Measurements from ENCODE around the gene CCND2.

CCND2 gene

GRCh38 chr12:4277857-4278256 is 4.3 kb downstream of the CCND2 start:
- DNase-seq = no peak

DNA sequence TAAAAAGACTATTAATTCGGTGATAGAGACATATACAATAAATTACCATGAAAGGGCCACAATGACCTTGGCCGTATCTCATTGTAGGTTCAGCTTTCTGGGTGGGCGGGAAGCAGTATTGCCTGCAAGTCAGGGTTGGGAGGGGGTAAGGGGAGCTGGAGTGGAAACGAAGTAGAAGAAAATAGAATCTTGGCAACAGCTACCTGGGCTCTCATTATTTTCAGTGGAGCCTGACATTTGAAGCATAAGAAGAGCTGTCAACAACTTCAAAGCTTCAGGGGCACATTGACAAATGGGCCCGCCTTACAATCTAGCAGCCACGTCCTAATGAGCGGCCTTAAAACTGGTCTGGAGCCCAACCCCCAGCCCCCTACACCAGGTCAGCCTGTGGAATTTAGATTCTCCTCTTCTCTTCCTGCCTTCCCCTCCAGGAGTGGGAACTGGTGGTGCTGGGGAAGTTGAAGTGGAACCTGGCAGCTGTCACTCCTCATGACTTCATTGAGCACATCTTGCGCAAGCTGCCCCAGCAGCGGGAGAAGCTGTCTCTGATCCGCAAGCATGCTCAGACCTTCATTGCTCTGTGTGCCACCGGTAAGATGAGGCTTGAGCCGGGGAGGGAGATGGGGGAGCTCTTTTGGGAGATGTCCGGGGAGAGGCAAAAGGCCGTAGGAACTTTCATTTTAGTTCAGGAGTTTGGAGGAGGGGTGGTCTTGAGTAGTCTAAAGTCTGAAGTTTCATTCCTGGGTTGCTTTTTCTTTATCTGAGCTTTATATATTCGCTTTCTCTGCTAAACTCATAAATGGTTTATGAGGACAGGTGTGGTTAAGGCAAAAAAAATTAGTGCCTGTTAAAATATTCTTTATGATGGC is 5.0 kb downstream of the CCND2 start:
- DNase-seq = no peak

DNA sequence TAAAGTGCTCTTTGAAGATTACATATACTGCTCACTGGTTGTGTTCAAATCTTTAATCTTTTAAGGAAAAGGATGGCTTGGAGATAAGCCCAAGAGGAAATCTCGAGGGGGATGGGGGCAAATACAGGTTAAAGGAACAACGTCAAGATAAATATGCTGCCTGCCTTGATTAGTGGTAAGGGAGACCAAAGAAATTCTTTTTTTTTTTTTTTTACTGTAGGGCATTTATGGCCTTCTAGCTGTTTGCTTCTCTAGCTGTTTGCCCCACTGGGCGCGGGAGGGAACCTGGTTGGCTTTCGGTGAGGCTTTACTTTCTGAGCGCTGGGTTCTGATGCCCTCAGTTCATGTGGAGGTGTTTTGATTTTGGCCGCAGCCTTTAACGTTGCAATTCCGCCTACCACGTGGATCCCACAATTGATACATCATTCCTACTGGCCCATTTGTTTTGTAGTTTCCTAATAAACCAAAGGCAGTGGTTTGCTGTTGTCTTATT is 5.7 kb downstream of the CCND2 start:
- no peak for DNase-seq

- no peak for DNase-seq
These were observed 7.0 kb downstream of the CCND2 start for GRCh38 chr12:4280351-4281163.

- no peak for DNase-seq
These were observed 7.7 kb downstream of the CCND2 start for GRCh38 chr12:4281173-4281654.

DNA sequence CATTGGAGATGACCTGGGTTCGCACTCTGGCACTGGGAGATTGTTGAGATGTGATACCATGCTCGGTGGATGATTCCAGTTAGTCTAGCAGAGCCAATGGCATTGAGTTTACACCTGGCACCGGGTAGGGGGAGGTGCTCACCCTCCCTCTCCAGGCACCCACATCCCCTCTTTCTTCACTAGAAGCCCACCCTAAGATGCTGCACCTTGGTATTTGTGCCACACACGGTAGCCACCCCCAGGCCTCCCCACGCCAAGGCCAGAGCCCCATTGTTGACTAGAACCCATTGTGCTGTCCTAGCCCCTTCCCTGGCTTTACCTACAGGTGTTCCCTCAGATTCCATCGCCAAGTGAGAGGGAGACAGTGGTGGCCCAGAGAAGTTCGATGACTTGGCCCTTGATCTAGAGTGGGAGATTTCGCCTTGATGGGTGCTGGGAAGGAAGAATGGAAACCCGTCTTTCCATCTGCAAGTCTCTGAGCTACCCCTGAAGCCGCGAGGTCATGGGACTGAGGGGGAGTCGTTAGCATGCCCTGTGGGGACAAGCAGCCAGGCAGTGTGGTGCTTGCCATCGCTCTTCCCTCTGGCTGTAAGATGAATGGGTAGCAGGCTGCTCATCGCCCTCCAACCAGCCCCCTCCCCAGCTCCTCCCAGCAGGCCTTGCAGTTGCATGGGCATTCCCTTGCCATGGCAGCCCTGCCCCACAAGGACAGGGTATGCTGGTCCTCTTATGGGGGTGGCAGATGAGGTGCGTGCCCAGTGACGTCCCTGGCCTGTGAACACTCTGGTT is 8.7 kb downstream of the CCND2 start:
- no peak for DNase-seq

DNA sequence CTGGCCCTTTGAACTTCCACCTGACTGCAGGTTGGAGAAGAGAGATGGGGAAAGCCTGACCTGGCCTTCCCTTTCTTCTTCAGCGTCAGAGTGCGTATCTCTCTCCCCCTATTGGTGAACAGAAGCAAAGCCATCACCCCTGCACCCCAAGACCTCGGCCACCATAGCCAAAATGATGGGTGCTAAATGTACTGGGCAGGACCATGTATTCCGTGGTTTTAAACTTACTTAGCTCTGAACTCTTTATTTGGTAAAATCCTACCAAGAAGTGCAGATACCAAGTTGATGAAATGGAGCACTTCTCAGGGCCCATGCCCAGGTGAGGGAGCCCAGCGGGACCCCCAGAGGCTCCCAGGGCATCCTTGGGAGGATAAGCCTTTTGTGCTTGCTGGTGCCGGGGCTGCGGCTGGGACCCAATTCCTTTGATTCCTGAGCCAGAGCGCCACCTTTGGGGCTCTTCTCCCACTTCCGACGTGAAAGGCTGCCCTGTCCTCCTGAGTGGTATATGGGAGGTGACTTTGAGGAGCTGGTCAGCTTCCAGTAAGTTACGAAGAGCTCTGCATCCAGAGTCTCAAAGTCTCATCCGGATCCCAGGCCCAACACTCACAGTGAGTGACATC is 9.4 kb downstream of the CCND2 start:
- DNase-seq = no peak

- DNase-seq = no peak
These were observed 10.1 kb downstream of the CCND2 start for GRCh38 chr12:4283512-4284255.

DNA sequence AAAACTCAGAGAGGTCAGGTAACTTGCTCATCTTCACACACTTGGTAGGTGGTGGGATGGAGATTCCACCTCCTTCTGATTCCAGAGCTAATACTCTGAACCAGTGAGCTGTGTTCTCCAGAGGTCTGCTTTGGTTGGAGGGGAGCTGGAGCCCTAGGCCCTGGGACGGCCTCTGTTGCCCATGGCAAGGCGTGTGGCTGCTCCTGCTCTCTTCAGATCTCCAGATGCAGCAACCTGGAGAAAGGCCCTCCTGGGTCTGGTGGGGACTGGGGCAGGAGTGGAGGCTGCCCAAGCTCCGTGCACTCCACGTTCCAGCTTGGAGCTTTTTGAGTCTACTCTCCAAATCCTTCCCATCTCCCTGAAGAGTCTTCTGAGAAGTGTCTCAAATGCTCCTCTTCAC is 10.7 kb downstream of the CCND2 start:
- DNase-seq = no peak

DNA sequence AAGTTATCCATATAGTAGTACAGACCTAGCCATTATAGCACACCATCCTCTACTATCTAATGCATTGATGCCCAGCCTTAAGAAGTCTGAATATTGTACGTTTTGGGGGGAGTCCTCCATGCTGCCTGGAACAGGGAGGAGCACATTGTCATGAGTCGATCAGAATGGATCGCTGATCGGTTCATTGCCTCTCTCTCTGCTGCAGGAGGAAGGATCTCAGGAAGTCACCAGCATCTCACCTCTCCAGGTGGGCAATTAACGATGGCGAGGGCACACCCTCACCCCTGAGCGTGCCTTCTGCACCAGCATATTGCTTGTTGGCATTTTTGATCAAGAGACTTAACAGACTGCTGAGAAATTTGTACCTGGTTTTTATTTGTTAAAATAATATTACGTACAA is 11.5 kb downstream of the CCND2 start:
- no peak for DNase-seq

DNA sequence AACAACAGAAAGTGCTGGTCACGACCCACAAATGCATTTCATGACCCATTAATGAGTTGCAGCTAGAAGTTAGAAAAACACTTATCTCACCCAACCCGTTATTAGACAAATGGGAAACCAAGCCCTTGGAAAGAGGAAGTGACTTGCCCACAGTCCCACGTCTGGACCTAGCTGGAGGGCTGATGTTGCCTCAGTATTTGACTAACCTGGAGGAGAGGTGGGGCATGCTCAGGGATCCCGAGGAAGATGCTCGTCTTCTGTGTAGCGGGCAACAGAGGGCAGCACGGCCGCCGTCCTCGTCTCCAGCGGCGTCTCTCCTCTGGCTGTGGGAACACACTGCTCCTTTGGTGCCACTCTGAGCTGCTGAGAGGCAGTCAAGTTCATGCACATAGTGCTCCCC is 12.7 kb downstream of the CCND2 start:
- no peak for DNase-seq

GRCh38 chr12:4286771-4287317 is 13.3 kb downstream of the CCND2 start:
- DNase-seq = no peak

GRCh38 chr12:4287325-4288211 is 14.0 kb downstream of the CCND2 start:
- DNase-seq = no peak

DNA sequence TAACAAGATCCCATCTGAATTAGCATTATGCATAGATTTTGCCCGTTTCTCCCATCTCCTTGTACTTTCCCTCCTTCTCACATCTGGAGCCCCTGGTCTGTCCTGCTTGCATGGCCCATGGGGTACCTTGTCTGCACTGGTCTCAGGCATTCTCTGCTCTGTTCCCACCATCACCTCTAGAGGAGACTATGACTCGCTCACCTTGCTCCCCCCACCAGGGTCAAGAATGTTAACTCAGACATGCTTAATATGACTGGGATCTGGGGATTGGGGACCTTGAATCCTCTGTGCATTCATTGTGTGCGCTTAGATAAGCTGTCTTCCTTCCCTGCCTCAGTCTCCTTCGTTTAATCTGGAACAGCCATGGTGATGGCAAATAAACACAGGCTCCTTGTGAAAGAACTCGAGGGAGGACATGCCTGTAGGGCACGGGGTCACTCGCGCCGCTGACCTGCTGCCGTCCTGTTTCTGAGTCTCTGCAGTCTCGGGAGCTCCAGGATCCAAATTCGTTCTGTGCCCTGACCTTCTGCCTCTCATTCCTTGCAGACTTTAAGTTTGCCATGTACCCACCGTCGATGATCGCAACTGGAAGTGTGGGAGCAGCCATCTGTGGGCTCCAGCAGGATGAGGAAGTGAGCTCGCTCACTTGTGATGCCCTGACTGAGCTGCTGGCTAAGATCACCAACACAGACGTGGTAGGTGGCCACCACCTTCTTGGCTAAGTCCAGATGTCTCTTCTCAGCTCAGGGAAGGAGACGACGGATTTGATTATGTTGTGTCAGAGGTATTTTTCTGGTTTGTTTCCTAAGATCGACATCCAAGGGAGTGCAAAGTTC is 15.0 kb downstream of the CCND2 start:
- DNase-seq = no peak

- DNase-seq = peak; percentile 32
These were observed 15.8 kb downstream of the CCND2 start for GRCh38 chr12:4289231-4289878.

DNA sequence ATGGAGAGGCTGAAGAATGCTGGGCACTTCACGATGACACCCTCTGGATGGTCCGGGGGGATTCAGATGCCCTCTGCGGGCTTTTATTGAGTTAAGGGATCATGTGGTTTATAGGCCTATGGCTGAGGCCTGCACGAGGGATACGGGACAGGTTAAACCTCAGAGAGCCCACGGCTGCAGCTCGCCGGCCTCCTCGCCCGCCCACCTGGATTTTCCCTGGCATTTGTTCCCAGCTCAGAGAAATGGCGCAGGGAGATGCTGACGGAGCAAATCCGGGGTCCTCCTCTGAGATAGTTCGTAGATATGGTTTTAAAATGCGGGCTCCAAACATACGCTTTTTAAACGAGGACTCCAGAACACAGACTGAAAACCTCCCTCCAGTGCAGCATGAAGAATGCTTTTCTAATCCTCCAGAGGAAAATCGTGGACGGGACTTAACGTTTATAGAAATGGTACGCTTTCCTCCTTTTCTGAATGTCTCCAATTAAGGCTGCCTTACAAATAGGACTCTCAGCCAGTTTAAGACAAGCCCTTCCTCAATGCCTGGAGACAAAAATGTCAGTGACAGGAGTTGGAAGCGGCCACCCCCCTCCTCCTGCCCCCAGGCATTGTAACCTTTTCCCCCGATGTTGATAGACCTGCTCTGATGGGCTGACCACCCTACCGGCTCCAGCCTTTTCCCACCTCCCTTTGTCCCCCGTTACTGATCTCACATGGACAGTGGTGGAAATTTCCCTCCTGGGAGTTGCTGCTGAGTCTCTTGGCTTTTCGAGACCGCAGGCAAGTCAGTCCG is 16.6 kb downstream of the CCND2 start:
- DNase-seq = no peak

- DNase-seq = no peak
These were observed 18.9 kb downstream of the CCND2 start for GRCh38 chr12:4292341-4293073.

Data from GDM1 (cell line).